NB4 (cell line): ENCODE measurements around the gene FNDC8.

Source experiments
- DNase-seq: peaks from one replicate; pipeline ENCODE4 v3.0.0; 2010; ENCODE audit warnings: low read depth
- H3K4me3 ChIP-seq: one replicate; pipeline ENCODE4 v1.5.1; 2011; ENCODE audit warnings: mild to moderate bottlenecking, low read depth, low read length, moderate library complexity
- MYC ChIP-seq: IDR thresholded peaks from 2 replicates; pipeline ENCODE4 v1.6.1; 2011; ENCODE audit warnings: low read depth, low read length
- POLR2A ChIP-seq: IDR thresholded peaks from 2 replicates; pipeline ENCODE4 v1.6.1; 2011; ENCODE audit warnings: mild to moderate bottlenecking; ENCODE audit not compliant: insufficient read length; ENCODE audit errors: extremely low read depth
- TF ChIP-seq, protein P1 (sequence below): IDR thresholded peaks from one replicate; pipeline ENCODE4 v1.5.1; 2012; ENCODE audit warnings: low read depth, low read length
- TF ChIP-seq, protein P2 (sequence below): IDR thresholded peaks from 2 replicates; pipeline ENCODE4 v1.6.1; 2011; ENCODE audit warnings: low read depth, low read length

Gene FNDC8

GRCh38 chr17:35154196-35155165 lies 33.1 kb downstream of the FNDC8 start:
- DNase-seq = no peak
- no peak overlapping the region for H3K4me3 ChIP-seq
- TF ChIP-seq MYC = no peak
- TF ChIP-seq, protein P1, sequence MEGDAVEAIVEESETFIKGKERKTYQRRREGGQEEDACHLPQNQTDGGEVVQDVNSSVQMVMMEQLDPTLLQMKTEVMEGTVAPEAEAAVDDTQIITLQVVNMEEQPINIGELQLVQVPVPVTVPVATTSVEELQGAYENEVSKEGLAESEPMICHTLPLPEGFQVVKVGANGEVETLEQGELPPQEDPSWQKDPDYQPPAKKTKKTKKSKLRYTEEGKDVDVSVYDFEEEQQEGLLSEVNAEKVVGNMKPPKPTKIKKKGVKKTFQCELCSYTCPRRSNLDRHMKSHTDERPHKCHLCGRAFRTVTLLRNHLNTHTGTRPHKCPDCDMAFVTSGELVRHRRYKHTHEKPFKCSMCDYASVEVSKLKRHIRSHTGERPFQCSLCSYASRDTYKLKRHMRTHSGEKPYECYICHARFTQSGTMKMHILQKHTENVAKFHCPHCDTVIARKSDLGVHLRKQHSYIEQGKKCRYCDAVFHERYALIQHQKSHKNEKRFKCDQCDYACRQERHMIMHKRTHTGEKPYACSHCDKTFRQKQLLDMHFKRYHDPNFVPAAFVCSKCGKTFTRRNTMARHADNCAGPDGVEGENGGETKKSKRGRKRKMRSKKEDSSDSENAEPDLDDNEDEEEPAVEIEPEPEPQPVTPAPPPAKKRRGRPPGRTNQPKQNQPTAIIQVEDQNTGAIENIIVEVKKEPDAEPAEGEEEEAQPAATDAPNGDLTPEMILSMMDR = no peak

- TF ChIP-seq, protein P1 = no peak
- TF ChIP-seq, protein P2, sequence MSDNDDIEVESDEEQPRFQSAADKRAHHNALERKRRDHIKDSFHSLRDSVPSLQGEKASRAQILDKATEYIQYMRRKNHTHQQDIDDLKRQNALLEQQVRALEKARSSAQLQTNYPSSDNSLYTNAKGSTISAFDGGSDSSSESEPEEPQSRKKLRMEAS = no peak
- TF ChIP-seq POLR2A = no peak
- TF ChIP-seq MYC = no peak
- no peak for DNase-seq
These were observed 33.8 kb downstream of the FNDC8 start for GRCh38 chr17:35155246-35155645.

GRCh38 chr17:35159940-35160339 lies 38.5 kb downstream of the FNDC8 start:
- no peak for DNase-seq
- H3K4me3 ChIP-seq = no peak overlapping the region
- TF ChIP-seq MYC = no peak
- TF ChIP-seq, protein P2 = no peak
- TF ChIP-seq POLR2A = no peak
- TF ChIP-seq, protein P1 = no peak

More at GRCh38 chr17:35155246-35155645, 33.8 kb downstream of the FNDC8 start:
- no peak overlapping the region for H3K4me3 ChIP-seq

GRCh38 chr17:35160354-35161201 lies 39.2 kb downstream of the FNDC8 start:
- TF ChIP-seq, protein P1 = no peak
- TF ChIP-seq, protein P2 = peak; percentile 64; the same call in 1 of the 2 replicates
- TF ChIP-seq MYC (no peak), POLR2A (no peak)
- DNase-seq = peak; percentile 74
- peak overlapping the region; percentile 12 for H3K4me3 ChIP-seq

- H3K4me3 ChIP-seq = peak overlapping the region; percentile 12
- TF ChIP-seq, protein P2 = peak; percentile 62; the same call in 1 of the 2 replicates
- TF ChIP-seq, protein P1 = no peak
- TF ChIP-seq POLR2A (no peak), MYC (peak; percentile 48; the same call in 1 of the 2 replicates)
- peak; percentile 87 for DNase-seq
These were observed 39.9 kb downstream of the FNDC8 start for GRCh38 chr17:35161281-35161761.
